Kidney tubule cell (primary cell): ENCODE data around the gene SEPHS1.
A peak's percentile ranks its signal among the peaks of the same experiment; 100 is the strongest.
"Not testable (repeated sequence)": the region's sequence is repeated elsewhere in the genome, so short reads cannot be mapped to it uniquely, and the experiment has no call there.

Experiments used
- DNase-seq: peaks from one replicate; pipeline ENCODE4 v3.0.0-alpha.2; 2018; ENCODE audit warnings: low spot score

SEPHS1 gene, protein sequence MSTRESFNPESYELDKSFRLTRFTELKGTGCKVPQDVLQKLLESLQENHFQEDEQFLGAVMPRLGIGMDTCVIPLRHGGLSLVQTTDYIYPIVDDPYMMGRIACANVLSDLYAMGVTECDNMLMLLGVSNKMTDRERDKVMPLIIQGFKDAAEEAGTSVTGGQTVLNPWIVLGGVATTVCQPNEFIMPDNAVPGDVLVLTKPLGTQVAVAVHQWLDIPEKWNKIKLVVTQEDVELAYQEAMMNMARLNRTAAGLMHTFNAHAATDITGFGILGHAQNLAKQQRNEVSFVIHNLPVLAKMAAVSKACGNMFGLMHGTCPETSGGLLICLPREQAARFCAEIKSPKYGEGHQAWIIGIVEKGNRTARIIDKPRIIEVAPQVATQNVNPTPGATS

DNA sequence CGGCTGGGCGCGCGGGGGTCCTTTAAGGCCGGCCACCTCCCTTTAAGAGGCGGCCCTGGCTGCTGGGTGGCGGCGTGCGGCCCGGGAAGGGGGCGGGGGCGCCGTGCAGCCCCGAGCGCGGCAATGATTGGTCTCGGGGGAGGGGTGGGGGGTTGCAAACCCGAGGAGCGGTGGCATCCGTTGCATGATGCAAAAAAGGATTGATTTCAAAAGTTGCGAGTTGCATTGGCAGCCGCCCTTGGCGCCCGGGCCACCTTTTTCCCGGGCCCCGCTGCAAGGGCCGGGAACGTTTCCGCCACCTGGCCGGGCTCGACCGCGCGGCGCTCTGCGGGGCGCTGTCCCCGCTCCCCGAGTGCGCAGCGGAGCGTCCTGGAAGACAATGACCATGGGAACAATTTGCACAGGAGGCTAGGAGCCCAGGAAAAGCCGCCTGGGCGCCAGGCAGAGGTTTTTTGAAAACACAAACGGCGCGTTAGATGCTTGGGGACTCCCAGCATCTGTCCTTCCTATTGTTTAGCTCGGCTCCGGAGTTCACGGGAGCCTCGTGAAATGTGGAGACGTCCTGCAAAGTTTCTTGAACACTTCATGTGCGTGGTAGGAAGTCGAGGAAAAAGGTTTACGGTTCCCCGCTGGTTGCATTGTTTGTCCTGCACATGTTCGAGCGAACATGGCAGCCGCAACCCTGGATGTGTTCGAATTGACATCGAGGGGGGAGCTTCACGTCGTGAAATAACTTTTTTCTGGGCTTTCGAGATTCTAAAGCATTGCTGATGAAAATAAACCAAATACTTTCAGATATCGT, at the start of gene SEPHS1:
Gene SEPHS1 (minus strand): TSS at position 78 of the 802 bp plus-strand sequence. CDS start 3,343 bp downstream, outside the sequence.
- peak; percentile 77 for DNase-seq

- no peak for DNase-seq
These were observed 49.0 kb upstream of the SEPHS1 start for GRCh38 chr10:13397052-13397451.

DNA sequence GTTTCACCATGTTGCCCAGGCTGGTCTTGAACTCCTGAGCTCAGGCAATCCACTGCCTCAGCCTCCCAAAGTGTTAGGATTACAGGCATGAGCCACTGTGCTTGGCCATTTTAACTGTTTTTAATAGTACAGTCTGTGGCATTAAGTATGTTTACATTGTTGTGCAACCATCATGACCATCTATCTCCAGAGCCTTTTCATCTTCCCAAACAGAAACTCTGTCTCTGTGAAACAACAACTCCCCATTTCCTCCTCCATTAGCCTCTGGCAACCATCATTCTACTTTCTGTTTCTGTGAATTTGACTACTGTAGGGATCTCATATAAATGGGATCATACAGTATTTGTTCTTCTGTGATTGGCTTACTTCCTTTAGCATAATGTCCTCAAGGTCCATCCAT, 48.3 kb upstream of the SEPHS1 start:
- no peak for DNase-seq

DNA sequence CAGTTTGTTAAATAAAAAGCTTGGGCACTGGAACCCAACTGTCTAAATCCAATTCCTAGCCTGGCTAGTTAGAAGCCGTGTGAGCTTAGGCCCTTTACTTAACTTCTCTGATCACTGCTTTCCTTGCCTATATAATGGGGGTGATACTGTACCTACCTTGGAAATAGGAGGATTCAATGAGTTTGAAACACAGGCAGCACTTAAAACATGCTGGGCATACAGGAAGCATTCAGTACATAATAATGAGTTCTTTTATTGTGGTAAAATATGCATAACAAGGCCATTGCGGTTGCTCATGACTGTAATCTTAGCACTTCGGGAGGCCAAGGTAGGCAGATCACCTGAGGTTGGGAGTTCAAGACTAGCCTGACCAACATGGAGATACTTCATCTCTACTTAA, 47.4 kb upstream of the SEPHS1 start:
- DNase-seq = no peak

- DNase-seq = no peak
These were observed 45.5 kb upstream of the SEPHS1 start for GRCh38 chr10:13393640-13394039.

DNA sequence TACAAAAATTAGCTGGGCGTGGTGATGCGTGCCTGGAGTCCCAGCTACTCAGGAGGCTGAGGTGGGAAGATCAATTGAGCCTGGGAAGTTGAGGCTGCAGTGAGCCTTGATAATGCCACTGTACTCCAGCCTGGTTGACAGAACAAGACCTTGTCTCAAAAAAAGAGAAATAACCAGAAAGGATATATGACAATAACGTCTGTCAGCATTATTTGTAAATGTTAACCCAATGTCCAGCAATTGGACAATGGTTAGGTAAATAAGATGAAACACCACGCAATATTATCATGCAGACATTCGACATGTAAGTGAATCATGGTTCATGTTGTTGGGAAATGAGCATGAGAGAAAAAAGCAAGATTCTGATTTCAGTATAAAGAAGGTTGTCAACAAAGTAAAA, 44.6 kb upstream of the SEPHS1 start:
- DNase-seq = no peak

DNA sequence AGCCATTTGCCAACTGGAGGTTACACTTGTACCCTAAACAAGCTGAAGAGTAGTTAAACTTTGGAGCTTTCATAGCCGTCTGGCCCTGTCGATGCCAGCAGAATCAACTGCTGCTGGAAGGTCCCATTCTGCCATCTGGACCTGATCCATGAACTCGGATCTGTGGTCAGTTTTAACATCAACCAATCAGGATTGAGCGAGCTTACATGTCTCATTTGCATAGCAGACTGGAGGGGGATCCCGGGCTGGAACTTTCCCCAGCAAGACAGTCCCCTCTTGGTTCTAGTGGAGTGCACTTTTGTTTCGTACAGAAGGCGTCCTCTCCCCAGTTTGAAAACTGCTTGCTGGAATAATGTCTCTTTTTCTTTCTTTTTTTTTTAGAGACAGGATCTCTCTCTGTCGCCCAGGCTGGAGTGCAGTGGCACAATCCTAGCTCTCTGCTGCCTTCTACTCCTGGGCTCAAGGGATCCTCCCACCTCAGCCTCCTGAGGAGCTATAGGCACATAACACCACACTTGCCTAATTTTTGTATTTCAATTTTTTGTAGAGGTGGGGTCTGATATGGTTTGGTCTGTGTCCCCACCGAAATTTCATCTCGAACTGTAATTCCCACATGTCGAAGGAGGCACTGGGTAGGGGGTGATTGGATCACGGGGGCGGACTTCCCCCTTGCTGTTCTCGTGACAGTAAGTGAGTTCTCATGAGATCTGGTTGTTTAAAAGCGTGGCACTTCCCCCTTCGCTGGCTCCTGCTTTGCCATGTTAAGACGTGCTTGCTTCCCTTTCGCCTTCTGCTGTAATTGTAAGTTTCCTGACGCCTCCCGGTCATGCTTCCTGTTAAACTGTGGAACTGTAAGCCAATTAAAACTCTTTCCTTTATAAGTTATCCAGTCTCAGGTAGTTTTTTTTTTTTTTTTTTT, 42.8 kb upstream of the SEPHS1 start:
- DNase-seq = no peak

- DNase-seq = no peak
These were observed 40.6 kb upstream of the SEPHS1 start for GRCh38 chr10:13388478-13389230.

GRCh38 chr10:13386021-13386420, 37.9 kb upstream of the SEPHS1 start:
- no peak for DNase-seq

- DNase-seq = no peak
These were observed 35.3 kb upstream of the SEPHS1 start for GRCh38 chr10:13383399-13383761.

- peak; percentile 14 for DNase-seq
These were observed 34.8 kb upstream of the SEPHS1 start for GRCh38 chr10:13382703-13383398.

DNA sequence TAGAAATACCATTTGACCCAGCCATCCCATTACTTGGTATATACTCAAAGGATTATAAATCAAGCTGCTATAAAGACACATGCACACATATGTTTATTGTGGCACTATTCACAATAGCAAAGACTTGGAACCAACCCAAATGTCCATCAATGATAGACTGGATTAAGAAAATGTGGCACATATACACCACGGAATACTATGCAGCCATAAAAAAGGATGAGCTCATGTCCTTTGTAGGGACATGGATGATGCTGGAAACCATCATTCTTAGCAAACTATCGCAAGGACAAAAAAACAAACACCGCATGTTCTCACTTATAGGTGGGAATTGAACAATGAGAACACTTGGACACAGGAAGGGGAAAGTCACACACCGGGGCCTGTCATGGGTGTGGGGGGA, 31.0 kb upstream of the SEPHS1 start:
- not testable (repeated sequence) for DNase-seq

- DNase-seq = no peak
These were observed 28.7 kb upstream of the SEPHS1 start for GRCh38 chr10:13376746-13377145.

- no peak for DNase-seq
These were observed 28.2 kb upstream of the SEPHS1 start for GRCh38 chr10:13376297-13376696.

DNA sequence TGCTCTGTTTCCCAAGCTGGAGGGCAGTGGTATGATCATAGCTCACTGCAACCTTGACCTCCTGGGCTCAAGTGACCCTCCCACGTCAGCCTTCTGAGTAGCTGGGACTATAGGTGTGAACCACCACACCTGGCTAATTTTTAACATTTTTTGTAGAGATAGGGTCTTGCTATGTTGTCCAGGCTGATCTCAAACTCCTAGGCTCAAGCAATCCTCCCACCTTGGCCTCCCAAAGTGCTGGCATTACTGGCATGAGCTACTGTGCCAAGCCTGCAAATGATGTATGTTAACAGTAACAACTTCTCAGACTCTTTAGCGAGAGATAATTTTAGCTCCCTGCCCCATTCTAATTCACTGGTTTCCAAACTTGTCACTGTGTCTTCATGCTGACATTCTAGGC, 27.7 kb upstream of the SEPHS1 start:
- DNase-seq = no peak

DNA sequence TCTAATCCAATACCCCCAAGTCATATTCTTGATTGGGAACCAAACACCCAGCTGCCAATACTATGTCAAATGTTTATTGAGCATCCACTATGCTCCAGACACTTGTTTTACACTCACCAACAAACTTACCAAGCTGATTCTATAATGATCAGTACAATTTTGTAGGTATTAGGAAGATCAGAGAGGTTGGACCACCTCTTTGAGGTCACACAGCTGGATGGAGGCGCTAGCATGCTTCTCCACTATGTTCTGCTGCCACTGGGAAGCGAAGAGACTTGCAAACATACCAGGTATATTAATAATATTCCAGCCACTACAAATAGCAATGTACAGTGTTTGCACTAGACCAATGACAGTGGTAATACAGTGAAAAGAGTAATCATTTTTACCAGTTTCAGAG, 25.6 kb upstream of the SEPHS1 start:
- no peak for DNase-seq

DNA sequence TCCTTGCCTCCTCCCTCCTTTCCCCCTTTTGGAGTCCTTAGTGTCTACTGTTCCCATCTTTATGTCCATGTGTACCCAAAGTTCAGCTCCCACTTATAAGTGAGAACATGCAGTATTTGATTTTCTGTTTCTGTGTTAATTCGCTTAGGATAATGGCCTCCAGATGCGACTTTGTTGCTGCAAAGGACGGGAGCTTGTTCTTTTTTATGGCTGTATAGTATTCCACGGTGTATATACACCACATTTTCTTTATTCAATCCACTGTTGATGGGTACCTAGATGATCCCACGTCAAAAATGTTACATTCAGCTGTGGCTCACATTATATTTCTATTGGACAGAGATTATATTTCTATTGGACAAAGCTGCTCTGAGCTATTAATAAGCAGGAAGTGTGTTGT, 24.4 kb upstream of the SEPHS1 start:
- DNase-seq = no peak

DNA sequence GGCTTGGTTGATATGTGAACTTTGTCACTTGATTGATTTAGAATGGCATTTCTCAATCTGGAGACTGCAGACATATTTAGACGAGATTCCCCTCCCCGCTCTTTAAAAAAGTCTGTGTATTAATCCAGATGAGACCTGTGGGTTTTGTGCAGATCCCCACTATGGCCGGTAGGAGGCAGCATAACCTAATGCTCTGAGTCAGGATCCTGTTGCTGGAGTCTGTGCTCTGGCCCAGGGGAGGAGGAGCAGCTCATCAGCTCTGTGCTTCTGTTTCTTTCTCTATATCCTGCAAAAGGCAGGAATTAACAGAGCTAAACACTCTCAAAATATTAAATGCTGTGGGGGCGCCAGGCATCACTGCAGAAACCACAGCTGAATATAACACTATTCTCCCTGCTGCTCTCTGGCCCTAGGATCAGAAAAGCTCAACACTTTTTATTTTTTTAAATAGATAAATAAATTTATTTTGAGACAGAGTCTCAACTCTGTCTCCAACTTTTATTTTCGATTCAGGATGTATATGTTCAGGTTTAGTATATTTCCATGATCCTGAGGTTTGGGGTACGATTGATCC, 23.9 kb upstream of the SEPHS1 start:
- DNase-seq = peak; percentile 83

DNA sequence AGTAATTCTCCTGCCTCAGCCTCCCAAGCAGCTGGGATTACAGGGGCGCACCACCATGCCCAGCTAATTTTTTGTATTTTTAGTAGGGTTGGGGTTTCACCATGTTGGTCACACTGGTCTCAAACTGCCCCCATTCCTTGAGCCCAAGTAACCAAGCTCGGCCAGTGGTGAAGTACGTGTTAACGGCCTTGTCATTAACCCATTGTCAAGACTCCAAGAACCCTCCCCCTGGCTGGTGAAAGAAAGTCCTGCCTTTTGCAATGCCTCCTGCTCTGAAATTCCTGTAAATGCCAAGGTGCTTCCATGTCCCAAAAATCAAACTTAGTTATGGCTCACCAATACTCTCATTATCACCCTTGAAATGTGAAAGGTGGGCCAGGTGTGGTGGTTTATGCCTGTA, 18.8 kb upstream of the SEPHS1 start:
- no peak for DNase-seq

DNA sequence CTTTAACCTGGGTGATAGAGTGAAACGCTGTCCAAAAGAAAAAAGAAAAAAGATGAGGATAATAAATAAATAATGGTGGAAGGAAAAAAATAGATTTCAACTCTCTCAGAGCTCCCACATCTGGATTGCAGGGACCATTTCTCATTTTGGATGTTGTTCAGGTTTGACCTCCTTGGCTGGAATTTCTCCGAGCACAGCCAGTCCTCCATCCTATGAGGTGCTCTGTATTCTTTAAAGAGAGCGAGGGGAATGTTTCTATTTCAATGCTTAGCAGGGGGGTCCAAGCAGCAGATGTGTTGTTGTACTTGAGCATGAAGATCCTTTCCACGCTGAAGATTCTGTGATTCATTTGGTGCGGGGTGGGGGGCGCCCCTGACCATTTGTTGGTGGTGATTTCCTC, 17.7 kb upstream of the SEPHS1 start:
- DNase-seq = no peak

GRCh38 chr10:13365243-13365642, 17.1 kb upstream of the SEPHS1 start:
- peak; percentile 9 for DNase-seq
